HG02870 (cell line): ENCODE measurements around the gene SUCNR1.
"Not testable (repeated sequence)": the region's sequence is repeated elsewhere in the genome, so short reads cannot be mapped to it uniquely, and the experiment has no call there.

ENCODE experiments used
- ATAC-seq: cut with Tn5 transposase; IDR thresholded peaks from one replicate; pipeline ENCODE4 v1.9.1; 2021; ENCODE audit warnings: mild to moderate bottlenecking, moderate library complexity; ENCODE audit not compliant: unreplicated experiment

SUCNR1 gene

DNA sequence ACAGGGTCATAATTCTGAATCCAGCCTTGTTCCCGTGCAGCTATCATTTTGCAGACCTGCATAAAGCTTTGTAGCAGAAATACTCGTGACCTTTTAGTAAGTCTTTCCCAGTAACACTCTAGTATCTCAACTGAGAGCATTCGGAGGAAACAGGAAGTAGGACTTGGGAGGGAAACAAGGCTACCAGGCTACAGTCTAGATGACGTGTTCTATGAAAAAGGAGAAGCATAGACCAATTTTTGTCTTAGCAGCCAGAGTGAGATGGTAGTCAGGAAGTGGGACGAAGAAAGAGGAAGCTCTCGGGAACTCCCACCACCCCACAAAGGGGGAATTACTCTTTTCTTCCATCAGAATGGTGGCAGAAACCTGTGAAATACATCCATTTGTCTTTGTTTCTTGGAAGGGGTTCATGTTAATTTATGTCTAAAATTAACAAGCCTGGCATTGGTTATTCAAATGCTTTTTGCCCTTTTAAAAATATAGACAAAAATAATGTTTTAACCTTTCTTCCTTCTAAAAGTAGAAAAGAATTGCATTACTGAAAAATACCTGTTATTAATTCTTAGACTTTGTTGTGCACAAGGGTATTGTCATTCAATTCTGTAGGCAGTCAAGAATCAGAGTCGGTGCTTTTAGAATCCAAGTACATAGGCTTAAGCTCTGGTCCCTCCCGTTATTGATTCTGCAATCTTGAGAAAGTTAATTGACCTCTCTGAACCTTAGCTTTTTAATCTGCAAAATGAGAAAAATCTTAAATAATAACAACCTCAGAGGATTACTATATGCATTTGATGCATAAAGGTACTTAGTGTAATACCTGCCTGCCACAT, 1.6 kb upstream of the SUCNR1 start:
- ATAC-seq: peak; percentile 86

DNA sequence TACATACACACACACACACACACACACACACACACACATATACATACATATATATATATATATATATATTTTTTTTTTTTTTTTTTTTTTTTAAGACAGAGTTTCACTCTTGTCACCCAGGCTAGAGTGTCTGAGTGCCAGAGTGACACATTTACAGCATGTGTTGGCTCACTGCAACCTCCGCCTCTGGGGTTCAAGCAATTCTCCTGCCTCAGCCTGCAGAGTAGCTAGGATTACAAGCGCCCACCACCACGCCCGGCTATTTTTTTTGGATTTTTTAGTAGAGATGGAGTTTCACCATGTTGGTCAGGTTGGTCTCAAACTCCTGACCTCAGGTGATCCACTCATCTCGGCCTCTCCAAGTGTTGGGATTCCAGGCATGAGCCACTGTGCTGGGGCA, 636 bp downstream of the SUCNR1 start:
- not testable (repeated sequence) for ATAC-seq

DNA sequence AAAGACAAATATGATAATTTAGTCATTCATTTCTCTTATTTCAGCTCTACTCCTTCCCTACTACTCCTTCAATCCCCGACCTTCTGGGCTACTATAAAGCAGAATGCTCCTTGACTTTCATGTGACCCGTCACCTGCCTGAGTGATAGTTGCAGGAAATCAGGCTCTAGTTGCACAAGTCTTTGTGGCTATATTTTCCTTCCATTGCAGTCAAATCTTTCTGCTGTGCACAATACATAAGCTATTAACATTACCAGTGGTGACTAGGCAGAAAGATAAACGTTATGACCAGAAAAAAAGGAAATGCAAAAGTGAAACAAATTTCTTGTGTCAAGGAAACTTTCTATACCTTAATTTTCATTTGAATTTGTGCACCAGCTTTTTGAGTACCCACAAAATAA, 2.3 kb downstream of the SUCNR1 start:
- no peak for ATAC-seq

DNA sequence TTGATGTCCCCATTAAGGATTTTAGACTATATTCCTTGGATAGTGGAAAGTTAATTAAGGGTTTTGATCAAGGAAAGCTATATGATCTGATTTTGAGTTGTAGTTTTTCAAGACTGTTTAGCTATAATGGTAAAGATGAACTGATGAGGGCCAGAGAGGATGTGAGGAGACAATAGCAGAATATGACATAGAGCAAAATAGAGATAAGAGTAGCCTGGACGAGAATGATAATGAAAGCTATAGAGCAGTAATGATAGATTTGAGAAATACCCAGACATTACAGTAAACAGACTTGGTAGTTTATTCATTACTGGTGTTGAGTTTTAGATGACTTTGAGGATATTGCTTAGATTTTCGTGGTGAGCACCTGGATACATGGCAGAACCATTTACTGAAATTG, 3.8 kb downstream of the SUCNR1 start:
- no peak for ATAC-seq

DNA sequence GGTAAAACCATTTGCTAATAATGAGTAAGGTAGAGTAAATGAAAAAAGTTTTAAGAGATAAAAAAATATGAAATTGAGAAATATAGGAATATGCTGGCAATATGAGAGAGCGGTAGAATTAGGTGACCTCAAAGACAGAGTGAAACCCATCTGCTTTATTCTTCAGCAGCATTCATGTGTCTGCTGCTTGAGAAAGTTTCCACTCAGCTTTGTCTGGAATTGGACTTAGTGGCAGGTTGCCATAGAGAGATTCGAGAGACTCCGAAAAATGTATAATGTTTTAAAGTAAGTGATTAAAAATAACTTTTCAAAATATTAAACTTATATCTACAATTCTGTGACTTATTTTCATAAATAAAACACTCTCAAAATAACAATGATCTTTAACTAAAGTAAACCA, 5.0 kb downstream of the SUCNR1 start:
- no peak for ATAC-seq

GRCh38 chr3:151879037-151879436, 5.6 kb downstream of the SUCNR1 start:
- ATAC-seq: no peak

DNA sequence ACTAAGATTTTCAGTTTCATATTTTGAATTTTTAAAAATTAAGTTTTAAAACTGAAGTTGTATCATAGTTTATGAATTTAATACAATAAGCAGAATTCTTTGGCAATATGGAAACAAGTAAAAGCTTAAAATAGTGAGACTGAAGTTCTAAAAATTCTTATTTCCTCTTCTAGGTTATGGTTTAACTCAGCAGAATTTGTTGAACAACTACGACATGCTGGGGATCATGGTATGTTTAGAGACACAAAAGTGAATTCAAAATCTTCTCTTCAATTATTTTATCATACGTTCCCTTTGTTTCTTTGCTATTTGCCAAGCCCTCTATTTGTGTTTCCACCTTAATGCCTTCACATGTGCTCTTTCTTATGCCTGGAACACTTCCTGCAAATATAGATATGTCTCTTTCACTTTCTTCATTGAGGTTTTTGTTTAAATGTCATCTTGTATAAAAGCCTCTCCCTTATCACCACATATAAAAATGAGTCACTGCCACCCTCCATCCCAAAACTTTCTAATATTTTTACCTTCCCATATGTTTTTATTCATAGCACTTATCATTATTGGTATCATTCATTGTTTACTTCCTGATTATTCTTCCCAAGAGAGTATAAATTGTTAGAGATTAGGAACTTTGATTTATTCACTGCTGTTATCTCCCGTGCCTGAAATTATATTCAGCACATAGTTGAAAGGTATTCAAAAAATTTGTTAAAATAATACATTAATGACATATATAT, 6.4 kb downstream of the SUCNR1 start:
- ATAC-seq: peak; percentile 61

GRCh38 chr3:151880416-151880690, 6.9 kb downstream of the SUCNR1 start:
- no peak for ATAC-seq

- ATAC-seq: no peak
These were observed 7.7 kb downstream of the SUCNR1 start for GRCh38 chr3:151881137-151881536.

- ATAC-seq: not testable (repeated sequence)
These were observed 12.0 kb downstream of the SUCNR1 start for GRCh38 chr3:151885397-151885796.

- ATAC-seq: not testable (repeated sequence)
These were observed 14.2 kb downstream of the SUCNR1 start for GRCh38 chr3:151887450-151888211.

DNA sequence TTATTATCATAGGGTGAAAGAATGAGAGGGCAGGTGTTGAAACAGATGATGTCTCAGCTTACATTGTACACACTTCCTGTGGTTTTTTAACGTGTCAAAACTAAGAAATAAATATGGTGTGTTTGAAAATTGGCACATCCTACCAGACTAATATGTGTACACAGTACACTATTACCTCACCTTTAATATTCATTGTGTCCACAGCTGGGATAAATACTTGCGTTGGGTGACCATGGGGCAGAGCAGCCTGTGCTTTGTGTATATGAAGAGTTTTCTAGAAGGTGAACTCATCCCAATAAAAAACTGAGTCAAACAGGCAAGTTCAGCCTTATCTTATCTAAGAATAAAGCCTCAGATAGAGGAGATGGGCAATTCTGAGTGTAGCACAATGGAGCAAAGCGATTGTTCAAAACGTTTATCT, 17.3 kb downstream of the SUCNR1 start:
- peak; percentile 85 for ATAC-seq

GRCh38 chr3:151891721-151892120, 18.3 kb downstream of the SUCNR1 start:
- ATAC-seq: no peak

- ATAC-seq: no peak
These were observed 20.8 kb downstream of the SUCNR1 start for GRCh38 chr3:151894219-151894618.

- ATAC-seq: no peak
These were observed 22.2 kb downstream of the SUCNR1 start for GRCh38 chr3:151895478-151896241.

GRCh38 chr3:151896246-151897012, 23.0 kb downstream of the SUCNR1 start:
- ATAC-seq: no peak

DNA sequence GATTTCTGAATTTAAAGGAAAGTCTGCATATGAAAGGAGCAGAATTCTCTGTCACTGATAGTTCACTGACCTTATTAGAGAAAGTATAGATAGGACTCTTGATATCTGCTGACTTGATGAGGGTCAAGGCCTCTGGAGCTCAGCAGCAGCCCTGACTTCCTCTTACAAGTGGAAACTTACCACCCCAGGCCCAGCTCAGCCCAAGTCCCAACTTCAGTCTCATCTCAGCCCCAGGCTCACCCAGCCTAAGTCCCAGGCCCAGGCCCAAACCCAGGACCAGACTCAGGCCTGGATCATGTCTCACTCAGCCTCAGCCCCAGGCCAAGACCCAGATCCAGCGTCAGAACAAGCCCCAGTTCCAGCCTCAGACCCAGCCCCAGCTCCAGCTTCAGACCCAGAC, 24.7 kb downstream of the SUCNR1 start:
- ATAC-seq: not testable (repeated sequence)

DNA sequence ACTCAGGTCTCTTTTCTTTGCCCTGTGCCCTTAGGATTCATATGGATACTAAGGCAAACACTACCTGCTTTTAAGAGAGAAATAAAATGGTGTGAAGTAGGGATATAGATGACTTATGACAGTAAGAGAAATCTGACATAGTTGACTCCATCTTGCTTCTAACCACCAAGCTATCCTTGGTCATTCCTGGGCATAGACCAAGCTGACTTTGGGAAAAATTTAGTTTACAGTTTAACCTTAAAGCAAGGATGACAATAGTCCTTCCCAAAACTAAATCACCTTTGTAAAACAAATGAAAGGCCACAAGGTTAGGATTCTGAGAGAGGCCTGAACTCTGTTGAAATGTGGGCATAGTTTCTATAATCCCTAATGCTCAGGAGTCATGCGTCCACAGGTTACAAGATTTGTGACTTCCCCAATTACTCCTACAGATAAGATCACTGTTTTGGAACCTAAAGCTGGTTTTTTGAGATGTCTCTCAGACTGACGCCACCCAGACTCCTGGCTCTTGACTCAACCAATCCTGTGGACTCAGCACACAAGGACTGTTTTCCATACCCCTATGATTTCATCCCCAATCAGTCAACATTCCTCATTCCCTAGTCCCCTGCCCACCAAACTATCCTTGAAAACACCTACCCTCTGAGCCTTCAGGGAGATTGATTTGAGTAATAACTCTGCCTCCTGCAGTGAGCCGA, 25.3 kb downstream of the SUCNR1 start:
- not testable (repeated sequence) for ATAC-seq

- no peak for ATAC-seq
These were observed 26.6 kb downstream of the SUCNR1 start for GRCh38 chr3:151899996-151900395.

DNA sequence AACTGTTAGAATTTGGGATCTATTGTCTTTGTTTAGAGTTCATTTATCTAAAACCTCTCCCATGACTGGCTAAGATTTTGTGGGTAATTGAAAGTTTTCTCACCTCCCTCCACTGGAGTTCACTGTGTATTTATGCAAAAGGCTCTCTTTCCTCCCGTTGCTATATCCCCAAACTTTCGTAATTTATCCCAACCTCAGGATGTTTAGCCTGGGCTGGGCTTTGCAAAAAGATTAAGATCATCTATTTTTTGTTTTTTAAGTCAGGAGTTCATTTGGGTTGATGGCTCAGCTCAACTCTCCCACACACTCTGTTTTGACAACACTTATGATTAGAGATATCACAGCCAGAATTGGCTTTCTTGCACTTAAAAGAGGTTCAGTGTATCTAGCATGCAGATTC, 27.0 kb downstream of the SUCNR1 start:
- no peak for ATAC-seq
